Neural cell (in vitro differentiated cells): ENCODE data around the gene PTPRN2. TPM values are rescaled to one million over a fixed set of nuclear protein-coding genes. Genes with fewer than 3 reads are reported as not detected.

Experiments
- H2AFZ ChIP-seq: fragments of 200-600, 300-800 bp; sonication (generic), shearing (Covaris generic); 2 replicates; pipeline ENCODE4 v1.6.0; 2014; ENCODE audit warnings: low read depth, mild to moderate bottlenecking, antibody characterized with exemption, low read length, moderate library complexity
- H3F3A ChIP-seq: fragments of 200-600 bp; shearing (Covaris generic); 2 replicates; pipeline ENCODE4 v1.6.1; 2016; ENCODE audit warnings: mild to moderate bottlenecking, moderate library complexity, mixed read lengths, antibody characterized with exemption, low read length; ENCODE audit not compliant: insufficient read depth, poor library complexity, severe bottlenecking
- H3K27ac ChIP-seq: fragments of 200-600, 300-800 bp; sonication (generic), shearing (Covaris generic); 2 replicates; pipeline ENCODE4 v1.5.1; 2014; ENCODE audit warnings: mild to moderate bottlenecking, low read length, moderate library complexity
- H3K27me3 ChIP-seq: fragments of 300-800, 200-600 bp; sonication (generic), shearing (Covaris generic); 2 replicates; pipeline ENCODE4 v1.6.0; 2014; ENCODE audit warnings: mild to moderate bottlenecking, low read depth, low read length, moderate library complexity; ENCODE audit not compliant: insufficient read depth
- H3K36me3 ChIP-seq: fragments of 300-800, 200-600 bp; sonication (generic), shearing (Covaris generic); 2 replicates; pipeline ENCODE4 v1.5.1; 2014; ENCODE audit warnings: mild to moderate bottlenecking, antibody characterized with exemption, low read length, moderate library complexity; ENCODE audit not compliant: insufficient read depth
- H3K4me2 ChIP-seq: fragments of 300-800, 200-600 bp; sonication (generic), shearing (Covaris generic); 2 replicates; pipeline ENCODE4 v1.6.0; 2014; ENCODE audit warnings: mild to moderate bottlenecking, low read length
- H3K4me3 ChIP-seq: fragments of 300-800, 200-600 bp; sonication (generic), shearing (Covaris generic); 2 replicates; pipeline ENCODE4 v1.5.1; 2014; ENCODE audit warnings: mild to moderate bottlenecking, low read length, moderate library complexity
- H3K79me2 ChIP-seq: fragments of 200-600 bp; shearing (Covaris generic); replicated peaks from 2 replicates; pipeline ENCODE4 v1.6.0; 2014; ENCODE audit warnings: mild to moderate bottlenecking, low read length, moderate library complexity; ENCODE audit not compliant: insufficient read depth
- H3K9ac ChIP-seq: fragments of 300-800, 200-600 bp; sonication (generic), shearing (Covaris generic); 2 replicates; pipeline ENCODE4 v1.6.1; 2016; ENCODE audit warnings: mild to moderate bottlenecking, low read length, mixed read lengths
- H3K9me2 ChIP-seq: fragments of 200-600 bp; shearing (Covaris generic); 2 replicates; pipeline ENCODE4 v1.6.1; 2016; ENCODE audit warnings: mild to moderate bottlenecking, low read length, mixed read lengths; ENCODE audit not compliant: insufficient read depth
- H3K9me3 ChIP-seq: fragments of 200-600, 300-800 bp; sonication (generic), shearing (Covaris generic); 2 replicates; pipeline ENCODE4 v1.6.1; 2016; ENCODE audit warnings: mild to moderate bottlenecking, mixed run types, low read length, moderate library complexity, mixed read lengths
- H4K20me1 ChIP-seq: fragments of 200-600 bp; shearing (Covaris generic); 2 replicates; pipeline ENCODE4 v1.6.1; 2016; ENCODE audit warnings: mild to moderate bottlenecking, mixed run types; ENCODE audit not compliant: insufficient read depth
- CTCF ChIP-seq: fragments of 450-650 bp; IDR thresholded peaks from 2 replicates; pipeline ENCODE4 v1.5.1; 2014; ENCODE audit warnings: antibody characterized with exemption, mild to moderate bottlenecking, moderate library complexity; ENCODE audit not compliant: poor library complexity, severe bottlenecking
- EP300 ChIP-seq: fragments of 450-650 bp; conservative IDR thresholded peaks from 2 replicates; pipeline ENCODE4 v1.6.1; 2014; ENCODE audit warnings: antibody characterized with exemption, mild to moderate bottlenecking, moderate library complexity; ENCODE audit not compliant: poor library complexity, severe bottlenecking
- EZH2 ChIP-seq: fragments of 200-600, 300-800 bp; shearing (Covaris generic), sonication (generic); IDR thresholded peaks from 2 replicates; pipeline ENCODE4 v1.6.1; 2014; ENCODE audit warnings: antibody characterized with exemption, low read length, borderline replicate concordance, mild to moderate bottlenecking; ENCODE audit not compliant: insufficient read depth, poor library complexity, severe bottlenecking
- MXI1 ChIP-seq: fragments of 450-650 bp; conservative IDR thresholded peaks from 2 replicates; pipeline ENCODE4 v1.6.1; 2014; ENCODE audit warnings: antibody characterized with exemption, mild to moderate bottlenecking; ENCODE audit not compliant: poor library complexity, severe bottlenecking
- POLR2AphosphoS5 ChIP-seq: IDR thresholded peaks from 2 replicates; pipeline ENCODE4 v1.6.1; 2012
- RAD21 ChIP-seq: fragments of 450-650 bp; conservative IDR thresholded peaks from 2 replicates; pipeline ENCODE4 v1.6.1; 2014; ENCODE audit warnings: antibody characterized with exemption, mild to moderate bottlenecking, moderate library complexity
- REST ChIP-seq: IDR thresholded peaks from 2 replicates; pipeline ENCODE4 v1.6.1; 2012; ENCODE audit warnings: borderline replicate concordance
- SMC3 ChIP-seq: fragments of 450-650 bp; conservative IDR thresholded peaks from 2 replicates; pipeline ENCODE4 v1.6.1; 2014; ENCODE audit warnings: antibody characterized with exemption, mild to moderate bottlenecking, moderate library complexity; ENCODE audit not compliant: poor library complexity
- TAF1 ChIP-seq: IDR thresholded peaks from 2 replicates; pipeline ENCODE4 v1.6.1; 2012; ENCODE audit warnings: low read depth
- polyA plus RNA-seq: library from polyadenylated mRNA; depleted of rRNA; stranded (reverse); fragments of >200 nt; gene quantifications from 2 replicates; pipeline ENCODE4 v1.2.3, GENCODE V29; 2014

The PTPRN2 gene
- polyA plus RNA-seq, 1 donor from 2014 or later: 31.0 TPM

GRCh38 chr7:157686285-157686894 is 901.2 kb downstream of the PTPRN2 start:
- Histone ChIP-seq H3K4me3 (peak overlapping the region; percentile 98), H3K9ac (peak overlapping the region; percentile 99), H3K36me3 (no peaks in the 10 kb centered on the region), H3K27ac (peak overlapping the region; percentile 99), H3K4me2 (peak overlapping the region; percentile 97), H3K9me3 (no peaks in the 10 kb centered on the region), H3K79me2 (peaks cover 85% of the 10 kb centered on the region), H3K27me3 (no peaks in the 10 kb centered on the region), H4K20me1 (peaks cover 12% of the 10 kb centered on the region), H3F3A (no peaks in the 10 kb centered on the region), H2AFZ (no peak overlapping the region), H3K9me2 (no peaks in the 10 kb centered on the region)
- TF ChIP-seq EZH2 (no peak), POLR2AphosphoS5 (peak; percentile 9)

- TF ChIP-seq RAD21 (no peak), REST (peak; percentile 26), MXI1 (no peak), CTCF (no peak), POLR2AphosphoS5 (peak; percentile 22), EP300 (no peak), SMC3 (no peak), TAF1 (no peak)
- peak overlapping the region; percentile 98 for H3K4me3 ChIP-seq
- H3K9me3 ChIP-seq: no peaks in the 10 kb centered on the region
- H2AFZ ChIP-seq: no peak overlapping the region
- peaks cover 90% of the 10 kb centered on the region for H3K79me2 ChIP-seq
- peaks cover 4% of the 10 kb centered on the region for H3F3A ChIP-seq
- H4K20me1 ChIP-seq: peaks cover 12% of the 10 kb centered on the region
- no peaks in the 10 kb centered on the region for H3K27me3 ChIP-seq
- H3K36me3 ChIP-seq: no peaks in the 10 kb centered on the region
- H3K27ac ChIP-seq: peak overlapping the region; percentile 99
- peak overlapping the region; percentile 97 for H3K4me2 ChIP-seq
- H3K9ac ChIP-seq: peak overlapping the region; percentile 99
- H3K9me2 ChIP-seq: no peaks in the 10 kb centered on the region
Observed at GRCh38 chr7:157685430-157686284, 902.0 kb downstream of the PTPRN2 start.
